MM.1S (cell line): Measurements from ENCODE around the gene NELL1.

Source experiments
- DNase-seq: peaks from one replicate; pipeline ENCODE4 v3.0.0-alpha.2; 2015
- H2AFZ ChIP-seq: fragments of 300-600 bp; sonication (generic); 2 replicates; pipeline ENCODE4 v1.6.0; 2016; ENCODE audit warnings: antibody characterized with exemption, low read length
- H3F3A ChIP-seq: fragments of 300-600 bp; sonication (generic); 2 replicates; pipeline ENCODE4 v1.6.1; 2016; ENCODE audit warnings: mild to moderate bottlenecking, antibody characterized with exemption, low read length, moderate library complexity, mixed read lengths; ENCODE audit not compliant: insufficient read depth
- H3K27ac ChIP-seq: fragments of 300-600 bp; sonication (generic); 2 replicates; pipeline ENCODE4 v1.5.1; 2016; ENCODE audit warnings: mild to moderate bottlenecking, low read length
- H3K27me3 ChIP-seq: fragments of 300-600 bp; sonication (generic); replicated peaks from 2 replicates; pipeline ENCODE4 v1.6.0; 2016; ENCODE audit warnings: low read length; ENCODE audit not compliant: insufficient read depth
- H3K36me3 ChIP-seq: fragments of 300-600 bp; sonication (generic); replicated peaks from 2 replicates; pipeline ENCODE4 v1.6.1; 2016; ENCODE audit warnings: mild to moderate bottlenecking, low read length, mixed read lengths; ENCODE audit not compliant: insufficient read depth
- H3K4me1 ChIP-seq: fragments of 300-600 bp; sonication (generic); 2 replicates; pipeline ENCODE4 v1.6.1; 2016; ENCODE audit warnings: low read length, mixed read lengths
- H3K4me2 ChIP-seq: fragments of 300-600 bp; sonication (generic); 2 replicates; pipeline ENCODE4 v1.6.0; 2016; ENCODE audit warnings: low read depth, low read length
- H3K4me3 ChIP-seq: fragments of 300-600 bp; sonication (generic); 2 replicates; pipeline ENCODE4 v1.5.1; 2016; ENCODE audit warnings: low read length, mixed read lengths
- H3K79me2 ChIP-seq: fragments of 300-600 bp; sonication (generic); 2 replicates; pipeline ENCODE4 v1.6.1; 2016; ENCODE audit warnings: mixed run types, low read length, mixed read lengths
- H3K9ac ChIP-seq: fragments of 300-600 bp; sonication (generic); 2 replicates; pipeline ENCODE4 v1.6.1; 2016; ENCODE audit warnings: low read length, mixed read lengths
- H3K9me2 ChIP-seq: fragments of 300-600 bp; sonication (generic); replicated peaks from 2 replicates; pipeline ENCODE4 v1.6.1; 2016; ENCODE audit warnings: mild to moderate bottlenecking, low read length, mixed read lengths; ENCODE audit not compliant: insufficient read depth
- H3K9me3 ChIP-seq: fragments of 300-600 bp; sonication (generic); replicated peaks from 2 replicates; pipeline ENCODE4 v1.6.1; 2016; ENCODE audit warnings: mild to moderate bottlenecking, low read length, mixed read lengths; ENCODE audit not compliant: insufficient read depth
- H4K20me1 ChIP-seq: fragments of 300-600 bp; sonication (generic); 2 replicates; pipeline ENCODE4 v1.6.1; 2016; ENCODE audit warnings: mild to moderate bottlenecking, low read length, moderate library complexity, mixed read lengths; ENCODE audit not compliant: insufficient read depth
- EZH2 ChIP-seq: fragments of 300-600 bp; sonication (generic); optimal IDR thresholded peaks from 2 replicates; pipeline ENCODE3; 2017; ENCODE audit warnings: low read depth, mild to moderate bottlenecking, antibody characterized with exemption, low read length, mixed read lengths
- EZH2phosphoT487 ChIP-seq: fragments of 300-600 bp; sonication (generic); IDR thresholded peaks from 2 replicates; pipeline ENCODE4 v1.6.1; 2018; ENCODE audit warnings: antibody characterized with exemption, low read length
- TF ChIP-seq, protein P1 (sequence below): fragments of 300-600 bp; sonication (generic); IDR thresholded peaks from 2 replicates; pipeline ENCODE4 v1.5.1; 2016; ENCODE audit warnings: antibody characterized with exemption, low read length, mixed read lengths

Gene NELL1

DNA sequence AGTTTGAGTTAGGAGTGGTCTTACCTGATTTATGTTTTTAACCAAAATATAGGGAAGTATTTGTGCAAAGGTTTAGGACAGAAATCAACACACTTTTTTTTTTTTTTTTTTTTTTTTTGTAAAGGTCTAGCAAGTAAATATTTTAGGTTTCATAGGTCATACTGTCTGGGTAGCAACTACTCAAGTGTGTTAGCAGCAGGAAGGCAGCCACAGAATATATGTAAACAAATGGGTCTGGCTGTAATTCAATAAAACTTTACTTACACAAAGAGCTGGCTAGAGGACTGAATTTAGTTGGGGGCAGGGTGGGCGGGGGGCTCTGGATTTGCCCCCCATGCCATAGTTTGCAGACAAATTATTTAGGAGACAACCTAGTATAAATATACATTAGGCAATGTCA is 510.4 kb downstream of the NELL1 start:
- H2AFZ ChIP-seq, result no peak overlapping the region
- no peaks in the 10 kb centered on the region for H3F3A ChIP-seq
- H3K9ac ChIP-seq, result no peak overlapping the region
- no peak overlapping the region for H3K27ac ChIP-seq
- H3K4me1 ChIP-seq, result no peaks in the 10 kb centered on the region
- H3K4me2 ChIP-seq, result no peak overlapping the region
- TF ChIP-seq, protein P1, sequence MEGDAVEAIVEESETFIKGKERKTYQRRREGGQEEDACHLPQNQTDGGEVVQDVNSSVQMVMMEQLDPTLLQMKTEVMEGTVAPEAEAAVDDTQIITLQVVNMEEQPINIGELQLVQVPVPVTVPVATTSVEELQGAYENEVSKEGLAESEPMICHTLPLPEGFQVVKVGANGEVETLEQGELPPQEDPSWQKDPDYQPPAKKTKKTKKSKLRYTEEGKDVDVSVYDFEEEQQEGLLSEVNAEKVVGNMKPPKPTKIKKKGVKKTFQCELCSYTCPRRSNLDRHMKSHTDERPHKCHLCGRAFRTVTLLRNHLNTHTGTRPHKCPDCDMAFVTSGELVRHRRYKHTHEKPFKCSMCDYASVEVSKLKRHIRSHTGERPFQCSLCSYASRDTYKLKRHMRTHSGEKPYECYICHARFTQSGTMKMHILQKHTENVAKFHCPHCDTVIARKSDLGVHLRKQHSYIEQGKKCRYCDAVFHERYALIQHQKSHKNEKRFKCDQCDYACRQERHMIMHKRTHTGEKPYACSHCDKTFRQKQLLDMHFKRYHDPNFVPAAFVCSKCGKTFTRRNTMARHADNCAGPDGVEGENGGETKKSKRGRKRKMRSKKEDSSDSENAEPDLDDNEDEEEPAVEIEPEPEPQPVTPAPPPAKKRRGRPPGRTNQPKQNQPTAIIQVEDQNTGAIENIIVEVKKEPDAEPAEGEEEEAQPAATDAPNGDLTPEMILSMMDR, result no peak
- TF ChIP-seq EZH2 (no peak), EZH2phosphoT487 (no peak)
- H3K9me3 ChIP-seq, result no peaks in the 10 kb centered on the region
- no peaks in the 10 kb centered on the region for H3K27me3 ChIP-seq
- no peak for DNase-seq
- no peaks in the 10 kb centered on the region for H4K20me1 ChIP-seq
- H3K36me3 ChIP-seq, result no peaks in the 10 kb centered on the region
- no peaks in the 10 kb centered on the region for H3K79me2 ChIP-seq
- H3K9me2 ChIP-seq, result no peaks in the 10 kb centered on the region
- no peak overlapping the region for H3K4me3 ChIP-seq

DNA sequence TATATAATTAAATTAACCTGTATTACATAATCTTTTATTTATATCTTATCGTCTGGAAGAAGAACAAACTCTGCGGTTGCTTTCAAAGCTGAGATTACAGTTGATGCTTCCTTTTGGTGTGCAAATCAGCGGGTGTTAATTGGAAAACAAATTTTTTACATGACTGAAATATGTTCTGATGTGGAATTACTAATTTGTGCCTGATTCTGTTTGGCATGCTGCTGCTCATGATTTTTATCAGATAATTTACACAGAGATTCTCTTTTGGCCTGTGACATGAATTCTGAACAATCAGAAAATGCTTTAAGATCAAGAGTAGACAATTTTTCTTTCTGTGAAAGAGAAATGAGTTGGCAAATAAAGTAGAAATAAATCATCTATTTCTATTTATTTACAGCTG is 510.8 kb downstream of the NELL1 start:
- no peaks in the 10 kb centered on the region for H3K4me1 ChIP-seq
- no peaks in the 10 kb centered on the region for H4K20me1 ChIP-seq
- no peaks in the 10 kb centered on the region for H3K27me3 ChIP-seq
- DNase-seq, result no peak
- no peaks in the 10 kb centered on the region for H3K9me3 ChIP-seq
- no peaks in the 10 kb centered on the region for H3K36me3 ChIP-seq
- no peaks in the 10 kb centered on the region for H3K79me2 ChIP-seq
- no peak for TF ChIP-seq EZH2
- TF ChIP-seq EZH2phosphoT487, result no peak
- TF ChIP-seq, protein P1, result no peak
- H3K4me2 ChIP-seq, result no peak overlapping the region
- no peak overlapping the region for H2AFZ ChIP-seq
- no peak overlapping the region for H3K9ac ChIP-seq
- H3K4me3 ChIP-seq, result no peak overlapping the region
- H3F3A ChIP-seq, result no peaks in the 10 kb centered on the region
- H3K9me2 ChIP-seq, result no peaks in the 10 kb centered on the region
- H3K27ac ChIP-seq, result no peak overlapping the region

DNA sequence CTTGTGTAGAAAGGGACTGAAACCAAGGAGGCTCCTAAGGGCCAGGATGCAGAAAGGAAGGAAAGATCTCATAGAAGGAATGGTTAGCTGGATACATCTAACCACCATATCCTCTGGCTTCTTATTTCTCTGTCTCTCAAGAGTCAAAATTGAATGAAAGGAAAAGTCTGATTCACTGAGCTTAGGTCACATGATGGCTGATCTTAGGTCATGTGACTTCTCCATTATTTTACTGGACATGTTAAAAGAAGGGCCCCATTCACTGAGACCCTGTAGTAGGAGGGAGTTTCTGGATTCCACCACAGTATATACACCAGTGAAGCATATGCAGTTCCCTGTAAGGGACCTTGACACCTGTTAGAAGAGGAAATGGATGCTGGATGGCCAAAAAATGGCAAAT is 516.6 kb downstream of the NELL1 start:
- H3K79me2 ChIP-seq, result no peaks in the 10 kb centered on the region
- peaks cover 6% of the 10 kb centered on the region; the same call in 1 of the 2 replicates for H3F3A ChIP-seq
- H3K4me3 ChIP-seq, result no peak overlapping the region
- H3K4me1 ChIP-seq, result peaks cover 19% of the 10 kb centered on the region
- no peaks in the 10 kb centered on the region for H3K9me3 ChIP-seq
- H3K9me2 ChIP-seq, result no peaks in the 10 kb centered on the region
- H4K20me1 ChIP-seq, result no peaks in the 10 kb centered on the region
- H3K4me2 ChIP-seq, result no peak overlapping the region
- no peak for DNase-seq
- H3K36me3 ChIP-seq, result no peaks in the 10 kb centered on the region
- no peaks in the 10 kb centered on the region for H3K27me3 ChIP-seq
- H2AFZ ChIP-seq, result no peak overlapping the region
- TF ChIP-seq, protein P1, result no peak
- no peak for TF ChIP-seq EZH2phosphoT487
- TF ChIP-seq EZH2, result no peak
- H3K9ac ChIP-seq, result no peak overlapping the region
- no peak overlapping the region for H3K27ac ChIP-seq
